PC-9 (cell line): ENCODE measurements around the gene RBM19.

Experiments
- EZH2 ChIP-seq: fragments of 200-600 bp; sonication (generic); IDR thresholded peaks from 2 replicates; pipeline ENCODE4 v1.8.0; 2017; ENCODE audit warnings: antibody characterized with exemption, low read depth
- TF ChIP-seq, protein P1 (sequence below): fragments of 200-600 bp; sonication (generic); conservative IDR thresholded peaks from 2 replicates; pipeline ENCODE4 v1.6.1; 2017; ENCODE audit warnings: mixed run types, antibody characterized with exemption, mild to moderate bottlenecking, moderate library complexity

DNA sequence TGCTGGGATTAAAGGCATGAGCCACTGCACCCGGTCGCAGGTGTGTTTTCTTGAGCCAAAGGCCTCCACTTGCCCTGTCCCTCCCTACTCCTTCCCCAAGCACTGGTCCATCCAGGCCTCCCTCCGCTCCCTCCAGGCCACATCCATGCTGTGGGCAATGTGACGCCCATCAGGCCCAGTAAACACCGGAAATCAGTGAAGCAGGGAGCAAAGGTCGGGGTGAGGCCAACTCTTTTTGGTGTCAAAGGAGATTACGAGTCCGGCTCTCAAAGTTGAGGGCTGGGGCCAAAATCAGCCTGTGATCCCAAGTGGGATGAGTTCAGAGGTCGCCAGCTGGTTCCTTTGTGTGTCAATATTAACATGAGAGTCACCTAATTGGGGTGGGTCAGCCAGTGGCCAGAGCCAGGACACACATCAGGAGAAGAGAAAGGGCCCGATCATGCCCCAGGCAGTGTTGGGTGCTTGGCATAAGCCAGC lies 195.7 kb downstream of the RBM19 start:
- TF ChIP-seq, protein P1, sequence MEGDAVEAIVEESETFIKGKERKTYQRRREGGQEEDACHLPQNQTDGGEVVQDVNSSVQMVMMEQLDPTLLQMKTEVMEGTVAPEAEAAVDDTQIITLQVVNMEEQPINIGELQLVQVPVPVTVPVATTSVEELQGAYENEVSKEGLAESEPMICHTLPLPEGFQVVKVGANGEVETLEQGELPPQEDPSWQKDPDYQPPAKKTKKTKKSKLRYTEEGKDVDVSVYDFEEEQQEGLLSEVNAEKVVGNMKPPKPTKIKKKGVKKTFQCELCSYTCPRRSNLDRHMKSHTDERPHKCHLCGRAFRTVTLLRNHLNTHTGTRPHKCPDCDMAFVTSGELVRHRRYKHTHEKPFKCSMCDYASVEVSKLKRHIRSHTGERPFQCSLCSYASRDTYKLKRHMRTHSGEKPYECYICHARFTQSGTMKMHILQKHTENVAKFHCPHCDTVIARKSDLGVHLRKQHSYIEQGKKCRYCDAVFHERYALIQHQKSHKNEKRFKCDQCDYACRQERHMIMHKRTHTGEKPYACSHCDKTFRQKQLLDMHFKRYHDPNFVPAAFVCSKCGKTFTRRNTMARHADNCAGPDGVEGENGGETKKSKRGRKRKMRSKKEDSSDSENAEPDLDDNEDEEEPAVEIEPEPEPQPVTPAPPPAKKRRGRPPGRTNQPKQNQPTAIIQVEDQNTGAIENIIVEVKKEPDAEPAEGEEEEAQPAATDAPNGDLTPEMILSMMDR: no peak
- no peak for TF ChIP-seq EZH2
